NCI-H1417 treated with DMSO at 0.1 percent for 48 hours (cell line): Measurements from ENCODE around the gene PPP1R1B.

Experiments used
- DNase-seq: peaks from one replicate; lab custom pipeline; 2025; lab: John Stamatoyannopoulos, UW

PPP1R1B gene

DNA sequence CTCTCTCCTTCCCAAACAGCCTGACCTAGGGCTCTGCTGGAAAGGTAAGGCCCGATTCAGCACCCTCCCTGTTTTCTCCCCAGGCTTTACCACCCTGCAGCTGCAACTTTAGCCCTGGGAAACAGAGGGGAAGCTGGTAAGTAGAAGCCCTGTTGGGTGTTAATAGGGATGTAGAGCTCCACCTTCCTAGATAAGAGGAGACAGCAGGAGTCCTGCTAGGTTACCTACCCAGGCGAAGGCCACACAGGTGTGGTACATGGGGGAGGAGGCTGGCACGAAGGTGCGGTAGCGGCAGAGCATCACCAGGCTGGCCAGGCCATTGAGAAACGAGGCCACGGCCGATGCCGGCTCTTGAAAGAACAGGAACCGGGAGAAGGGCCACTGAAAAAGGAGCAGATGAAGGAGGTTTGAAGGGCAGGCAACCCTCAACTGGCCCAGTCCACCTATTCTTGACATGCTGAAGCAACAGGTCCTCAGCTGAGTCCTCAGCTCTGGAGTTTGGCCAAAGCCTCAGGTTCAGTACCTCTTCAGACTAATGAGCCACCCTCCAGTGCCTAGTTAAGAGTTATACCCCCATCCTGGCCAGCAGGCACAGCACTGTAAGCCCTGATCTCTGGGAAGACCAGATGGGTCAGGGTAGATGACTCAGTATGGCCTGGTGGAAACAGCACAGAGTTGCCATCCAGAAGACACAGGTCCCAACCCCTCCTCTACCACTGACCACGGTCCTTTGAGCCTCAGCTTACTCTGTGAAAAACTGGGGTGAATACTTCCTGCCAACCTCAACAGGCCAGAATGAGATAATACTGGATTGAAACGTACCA lies 57.8 kb downstream of the PPP1R1B start:
- DNase-seq: no peak
